Measurements from ENCODE around the gene SLC35B1. TPM values are rescaled to one million over a fixed set of nuclear protein-coding genes. Genes with fewer than 3 reads are reported as not detected.

The SLC35B1 gene
- total and polyA plus RNA-seq, 2 of the 4 experiments (the other 2 are of a cell fraction) = 66.4 to 86.2 TPM

- no peak overlapping the region for H2BK20ac ChIP-seq (ENCODE audit: low read depth, low read length)
- H3K18ac ChIP-seq (ENCODE audit: low read depth, low read length) = no peak overlapping the region
- no peak overlapping the region for H3K4me2 ChIP-seq (ENCODE audit: low read depth, low read length)
- POLR2A ChIA-PET (ENCODE audit: unreplicated experiment) = no interaction called here
- in situ Hi-C loops (cut with MboI; ENCODE audit: low sequenced_read_pairs) (no loop called here), dilution Hi-C loops (cut with HindIII; ENCODE audit: low sequenced_read_pairs, unreplicated experiment) (no loop called here), intact Hi-C loops (cut with micrococcal nuclease) (no loop called here)
- no peak overlapping the region for H2AK5ac ChIP-seq (ENCODE audit: low read depth, low read length)
- H3K27ac ChIP-seq (ENCODE audit: insufficient read depth, low read length) = no peak overlapping the region
- H4K91ac ChIP-seq (ENCODE audit: insufficient read depth, low read depth, low read length) = no peak overlapping the region
- DNase-seq (no peak), ATAC-seq (ENCODE audit: low read depth) (no peak)
- WGBS, 2 experiments (ENCODE audit: extremely low coverage in 2 of 2, insufficient read length in 1 of 2) = no CpG with 5 or more reads among the region's 6 CpGs
- peaks cover 2% of the 10 kb centered on the region; the same call in 1 of the 2 replicates for H3K9me1 ChIP-seq (ENCODE audit: insufficient read depth, low read length)
- no peak for TF ChIP-seq MXI1 (IDR thresholded peaks at IDR 0.05; ENCODE audit: borderline replicate concordance, low read depth, low read length)
- TF ChIP-seq MAFK (IDR thresholded peaks at IDR 0.05; ENCODE audit: low read depth, low read length) = no peak
- no peak for TF ChIP-seq SMC3 (IDR thresholded peaks at IDR 0.05; ENCODE audit: low read depth, low read length)
- no peak for TF ChIP-seq ELK1 (IDR thresholded peaks at IDR 0.05; ENCODE audit: borderline replicate concordance, low read depth, low read length)
- TF ChIP-seq RAD21 (IDR thresholded peaks at IDR 0.05; ENCODE audit: low read length) = no peak
- no peak for TF ChIP-seq CTCF (conservative IDR thresholded peaks at IDR 0.05; ENCODE audit: low read depth, low read length)
- TF ChIP-seq USF2 (IDR thresholded peaks at IDR 0.05; ENCODE audit: low read depth, low read length) = no peak
- TF ChIP-seq FOS (IDR thresholded peaks at IDR 0.05; ENCODE audit: low read depth, low read length) = no peak
- no peak for TF ChIP-seq NFE2L2 (IDR thresholded peaks at IDR 0.05; ENCODE audit: low read depth, low read length)
- no peak overlapping the region for H3K9ac ChIP-seq (ENCODE audit: low read depth, low read length)
- H3K79me1 ChIP-seq (ENCODE audit: low read depth in 1 of 2, low read length in 2 of 2) = peaks cover 11 to 20% of the 10 kb centered on the region in 2 experiments
- H2AK9ac ChIP-seq (replicated peaks; ENCODE audit: low read depth, low read length, poor library complexity) = no peak overlapping the region
- H3K56ac ChIP-seq (ENCODE audit: extremely low read depth, insufficient read depth, low read length) = no peak overlapping the region
- no TSS peak for BruUV-seq (replicated peaks)
- no peak overlapping the region for H3K14ac ChIP-seq (replicated peaks; ENCODE audit: low read depth, low read length)
- no peaks in the 10 kb centered on the region for H3K36me3 ChIP-seq (ENCODE audit: control insufficient read depth, insufficient read depth, low read length)
- no peak overlapping the region for H2AFZ ChIP-seq (replicated peaks; ENCODE audit: low read length, poor library complexity)
- CTCF ChIA-PET = no interaction called here
- no peaks in the 10 kb centered on the region for H3K9me3 ChIP-seq (ENCODE audit: control insufficient read depth, insufficient read depth, low read length)
- no peak overlapping the region for H4K5ac ChIP-seq (ENCODE audit: low read depth, low read length)
- peaks cover 4% of the 10 kb centered on the region; the same call in 1 of the 2 replicates for H3K4me1 ChIP-seq (ENCODE audit: control insufficient read depth, insufficient read depth, low read length)
- H3K27me3 ChIP-seq (ENCODE audit: control insufficient read depth, insufficient read depth, low read length) = peaks cover 13% of the 10 kb centered on the region
- H2BK15ac ChIP-seq (ENCODE audit: low read depth, low read length) = no peak overlapping the region
- no peak overlapping the region for H4K8ac ChIP-seq (ENCODE audit: low read depth in 2 of 2, low read length in 2 of 2)
- H2BK5ac ChIP-seq (ENCODE audit: low read depth, low read length, poor library complexity, severe bottlenecking) = no peak overlapping the region
- no peak overlapping the region for H3K23ac ChIP-seq (ENCODE audit: low read depth, low read length)
- peaks cover 17% of the 10 kb centered on the region; the same call in 1 of the 2 replicates for H4K20me1 ChIP-seq (ENCODE audit: insufficient read depth, low read length)
- H2BK120ac ChIP-seq (ENCODE audit: low read depth, low read length) = no peak overlapping the region
- H3K4me3 ChIP-seq (ENCODE audit: insufficient read depth, low read depth, low read length) = no peak overlapping the region
- H3K4ac ChIP-seq (ENCODE audit: low read depth, low read length) = no peak overlapping the region
Observed at GRCh38 chr17:49680314-49680713, 27.4 kb downstream of the SLC35B1 start.
